K562 treated with DMSO at 1 percent for 12 hours (cell line): ENCODE data around the gene PAGE2B. TPM values are rescaled to one million over a fixed set of nuclear protein-coding genes. Genes with fewer than 3 reads are reported as not detected.

Experiments
- total RNA-seq: library from RNA; unstranded; fragments of 300-600 nt; gene quantifications from 2 replicates; pipeline ENCODE4 v1.2.3, GENCODE V29; 2022; ENCODE audit not compliant: insufficient read depth

The PAGE2B gene
- 28.3 and 31.1 TPM in 2 replicates for total RNA-seq

GRCh38 chrX:55074851-55075467 lies at the start of gene PAGE2B:
TSS of gene PAGE2B (plus strand) at chrX:55075030. CDS start at chrX:55076042, 1,012 bp downstream.

GRCh38 chrX:55030271-55031205 lies 44.3 kb upstream of the PAGE2B start, which contains the start of gene ALAS2:
TSS of gene ALAS2 (minus strand) at chrX:55030977. CDS start at chrX:55026000, 4,977 bp downstream.

GRCh38 chrX:55088795-55089489 lies 14.1 kb downstream of the PAGE2B start, which contains the start of gene PAGE2:
TSS of gene PAGE2 (plus strand) at chrX:55089018. CDS start at chrX:55090021, 1,003 bp downstream.

Other genes starting within 250 kb of the PAGE2B start
- gene TRO, start 154.2 kb upstream of the PAGE2B start, total RNA-seq: 0.94 and 2.3 TPM in 2 replicates
- not detected in 2 replicates for gene PFKFB1, start 80.8 kb upstream of the PAGE2B start, total RNA-seq
- gene APEX2, start 74.7 kb upstream of the PAGE2B start, total RNA-seq: 20.6 and 26.9 TPM in 2 replicates
- 59.2 and 71.4 TPM in 2 replicates for gene ALAS2, start 44.1 kb upstream of the PAGE2B start, total RNA-seq
- gene PAGE2, start 14.0 kb downstream of the PAGE2B start, total RNA-seq: 3.5 and 5.3 TPM in 2 replicates
- gene PAGE5, start 145.3 kb downstream of the PAGE2B start, total RNA-seq: 234 and 275 TPM in 2 replicates
- not detected in 2 replicates for gene PAGE3, start 189.9 kb downstream of the PAGE2B start, total RNA-seq